Fibroblast of skin of scalp (primary cell): Measurements from ENCODE around the gene HYAL2. TPM values are rescaled to one million over a fixed set of nuclear protein-coding genes. Genes with fewer than 3 reads are reported as not detected.
A peak's percentile ranks its signal among the peaks of the same experiment; 100 is the strongest.

Experiments used
- DNase-seq: peaks from one replicate; pipeline ENCODE4 v3.0.0-alpha.2; 2013
- polyA plus RNA-seq, 2 experiments: library from polyadenylated mRNA; unstranded; fragments of 120-200 nt; gene quantifications; one replicate each; pipeline ENCODE4 v1.2.1, GENCODE V29; 2013; ENCODE audit not compliant: insufficient read length in 2 of 2

HYAL2 gene
- 20.7 TPM for polyA plus RNA-seq (2013, experiment 1 of 2; ENCODE audit: insufficient read length)
- 22.1 TPM for polyA plus RNA-seq (2013, experiment 2 of 2; ENCODE audit: insufficient read length)

- DNase-seq: no peak
Measured at GRCh38 chr3:50322386-50323091, at the start of gene HYAL2. Gene HYAL2, minus strand, starts transcription at chr3:50322745. Its CDS starts 2,256 bp downstream, at chr3:50320489.

- peak; percentile 12 for DNase-seq
Measured at GRCh38 chr3:50371133-50371685, 48.7 kb upstream of the HYAL2 start.

- peak; percentile 49 for DNase-seq
Measured at GRCh38 chr3:50370594-50370993, 48.0 kb upstream of the HYAL2 start.

GRCh38 chr3:50369012-50369670 lies 46.6 kb upstream of the HYAL2 start:
- DNase-seq: no peak

- no peak for DNase-seq
Measured at GRCh38 chr3:50365842-50366220, 43.3 kb upstream of the HYAL2 start.

- DNase-seq: peak; percentile 52
Measured at GRCh38 chr3:50365080-50365841, 42.7 kb upstream of the HYAL2 start.

- peak; percentile 20 for DNase-seq
Measured at GRCh38 chr3:50364573-50365079, 42.1 kb upstream of the HYAL2 start.

GRCh38 chr3:50359760-50360110 lies 37.2 kb upstream of the HYAL2 start:
- DNase-seq: no peak

GRCh38 chr3:50358911-50359759 lies 36.6 kb upstream of the HYAL2 start, which contains the start of gene TMEM115:
Gene TMEM115, minus strand, starts transcription at chr3:50359521. Its CDS starts 458 bp downstream, at chr3:50359063.
- DNase-seq: peak; percentile 99

- DNase-seq: no peak
Measured at GRCh38 chr3:50358355-50358910, 35.9 kb upstream of the HYAL2 start.

- DNase-seq: no peak
Measured at GRCh38 chr3:50357481-50357880, 34.9 kb upstream of the HYAL2 start.

- no peak for DNase-seq
Measured at GRCh38 chr3:50356553-50356952, 34.0 kb upstream of the HYAL2 start.

GRCh38 chr3:50355829-50356552 lies 33.4 kb upstream of the HYAL2 start:
- no peak for DNase-seq

- DNase-seq: no peak
Measured at GRCh38 chr3:50354850-50355249, 32.3 kb upstream of the HYAL2 start.

- no peak for DNase-seq
Measured at GRCh38 chr3:50354186-50354764, 31.7 kb upstream of the HYAL2 start.

GRCh38 chr3:50353245-50354004 lies 30.9 kb upstream of the HYAL2 start:
- no peak for DNase-seq

GRCh38 chr3:50352781-50353180 lies 30.2 kb upstream of the HYAL2 start:
- DNase-seq: peak; percentile 18

GRCh38 chr3:50351323-50351697 lies 28.8 kb upstream of the HYAL2 start:
- no peak for DNase-seq

- DNase-seq: peak; percentile 93
Measured at GRCh38 chr3:50350527-50351322, 28.2 kb upstream of the HYAL2 start, which contains the start of the genes CYB561D2 and NPRL2. Gene CYB561D2, plus strand, starts transcription at chr3:50350862. Its CDS starts 572 bp downstream, at chr3:50351434. Gene NPRL2, minus strand, starts transcription at chr3:50350775. Its CDS starts 123 bp downstream, at chr3:50350652.
